Fibroblast of gingiva (primary cell): ENCODE results near the gene CPPED1.
"Not testable (repeated sequence)": the region's sequence is repeated elsewhere in the genome, so short reads cannot be mapped to it uniquely, and the experiment has no call there.

ENCODE experiments used
- DNase-seq: peaks from one replicate; pipeline ENCODE4 v3.0.0-alpha.2; 2011; ENCODE audit warnings: low read depth

The CPPED1 gene, protein sequence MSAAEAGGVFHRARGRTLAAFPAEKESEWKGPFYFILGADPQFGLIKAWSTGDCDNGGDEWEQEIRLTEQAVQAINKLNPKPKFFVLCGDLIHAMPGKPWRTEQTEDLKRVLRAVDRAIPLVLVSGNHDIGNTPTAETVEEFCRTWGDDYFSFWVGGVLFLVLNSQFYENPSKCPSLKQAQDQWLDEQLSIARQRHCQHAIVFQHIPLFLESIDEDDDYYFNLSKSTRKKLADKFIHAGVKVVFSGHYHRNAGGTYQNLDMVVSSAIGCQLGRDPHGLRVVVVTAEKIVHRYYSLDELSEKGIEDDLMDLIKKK

DNA sequence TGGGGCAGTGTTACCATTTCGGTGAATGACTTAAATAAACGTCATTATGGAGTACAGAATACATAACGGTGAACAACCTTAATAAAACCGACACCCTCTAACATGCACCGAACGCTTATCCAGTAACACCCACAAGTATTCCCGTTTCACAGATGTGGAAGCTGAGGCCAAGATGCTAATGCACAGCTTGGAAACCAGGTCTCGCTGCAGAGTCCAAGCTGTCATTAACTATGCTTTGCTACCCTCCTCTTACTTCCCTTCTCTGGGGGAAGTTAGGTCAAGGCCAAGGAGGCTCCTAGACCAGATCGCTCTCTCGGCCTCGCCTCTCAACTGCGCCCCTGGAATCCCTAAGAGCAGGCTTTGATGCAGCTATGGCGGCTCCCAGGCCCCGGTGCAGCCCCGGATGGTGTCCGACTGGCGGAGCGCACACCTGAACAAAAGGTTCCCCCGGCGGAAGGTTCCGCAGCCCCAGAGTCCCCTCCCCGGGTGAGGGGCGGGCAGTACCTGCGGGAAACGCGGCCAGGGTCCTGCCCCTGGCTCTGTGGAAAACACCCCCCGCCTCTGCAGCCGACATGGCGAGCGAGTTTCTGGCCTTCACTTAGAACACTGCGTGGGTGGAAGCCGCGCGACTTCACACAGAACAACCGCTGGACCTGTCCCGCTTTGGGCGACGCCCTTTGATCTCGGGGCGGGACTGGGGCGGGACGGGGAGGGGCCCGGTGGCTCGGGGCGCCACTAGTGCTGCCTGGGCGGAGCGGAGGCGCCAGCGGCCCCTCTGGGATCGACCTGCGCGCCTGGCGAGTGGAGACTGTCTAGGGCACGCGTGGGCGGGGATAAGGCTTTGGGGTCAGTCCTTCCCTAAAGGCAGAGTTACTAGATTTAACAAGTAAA, at the start of gene CPPED1:
Gene CPPED1, minus strand, starts transcription at position 685 of the 891 bp plus-strand sequence. Its CDS starts 111 bp downstream, at position 574.
- peak; percentile 96 for DNase-seq

DNA sequence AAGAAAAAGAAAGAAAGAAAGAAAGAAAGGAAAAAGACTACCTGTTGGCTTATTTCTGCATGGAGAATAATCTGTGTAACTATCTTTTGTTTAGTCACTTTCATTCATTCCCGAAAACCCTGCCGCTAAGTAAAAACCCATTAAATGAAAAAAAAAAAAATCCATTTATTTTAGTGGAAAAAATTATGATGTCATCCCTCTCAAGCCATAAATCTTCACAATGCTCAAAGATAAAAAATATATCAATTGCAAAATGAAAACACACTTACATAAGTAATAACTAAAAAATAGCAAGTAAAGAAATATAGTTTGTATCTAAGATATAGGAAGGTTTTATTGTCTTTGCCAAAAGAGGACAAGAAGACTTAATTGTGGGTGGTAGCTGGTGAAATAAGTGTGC, 46.5 kb upstream of the CPPED1 start:
- DNase-seq = no peak

DNA sequence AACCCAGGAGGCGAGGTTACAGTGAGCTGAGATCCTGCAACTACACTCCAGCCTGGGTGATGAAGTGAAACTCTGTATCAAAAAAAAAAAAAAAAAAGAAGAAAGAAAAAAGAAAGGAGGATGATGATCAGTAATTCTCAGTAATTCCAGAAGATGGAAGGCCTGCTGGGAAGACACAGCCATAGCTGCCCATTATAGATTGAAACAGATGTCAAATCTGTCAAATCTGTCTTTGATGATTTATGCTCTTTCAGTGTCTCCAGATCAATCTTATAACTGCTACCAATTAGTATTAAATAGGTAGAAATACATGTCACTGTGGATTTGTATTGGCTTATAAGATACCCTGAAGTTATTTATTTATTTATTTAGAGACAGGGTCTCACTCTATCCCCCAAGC, 42.9 kb upstream of the CPPED1 start:
- DNase-seq = no peak

DNA sequence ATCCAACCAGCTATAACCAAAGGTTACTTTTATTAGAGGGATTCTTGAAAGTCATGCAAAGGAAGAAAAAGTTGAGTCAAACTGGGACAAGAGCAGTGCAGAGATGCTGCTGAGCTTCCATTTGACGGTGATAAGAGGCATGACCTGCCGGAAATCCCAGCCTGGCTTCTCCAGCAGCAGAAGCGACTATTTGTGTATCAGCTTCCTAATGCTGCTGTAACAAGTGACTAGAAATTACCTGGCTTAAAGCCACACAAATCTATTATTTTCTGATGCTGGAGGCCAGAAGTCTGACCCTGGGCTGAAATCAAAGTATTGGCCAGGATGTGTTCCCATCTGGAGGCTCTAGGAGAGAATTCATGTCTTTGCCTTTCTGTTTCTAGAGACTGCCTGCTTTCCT, 41.6 kb upstream of the CPPED1 start:
- no peak for DNase-seq

DNA sequence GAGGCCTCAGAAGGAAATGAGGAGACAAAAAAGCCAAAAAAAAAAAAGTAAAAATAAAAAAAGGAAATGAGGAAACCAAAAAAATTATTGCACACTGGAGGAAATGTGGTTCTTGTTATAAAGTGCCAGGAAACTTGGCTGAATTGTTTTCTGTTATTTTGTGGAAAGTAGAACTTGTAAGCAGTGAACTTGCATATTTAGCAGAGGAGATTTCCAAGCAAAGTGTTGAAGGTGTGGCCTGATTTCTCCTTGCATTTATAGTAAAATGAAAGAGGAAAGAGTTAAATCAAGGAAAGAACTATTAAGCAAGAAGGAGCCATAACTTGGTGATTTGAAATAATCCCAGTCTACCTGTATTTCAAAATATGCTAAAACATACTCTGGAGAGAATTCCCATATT, 34.1 kb upstream of the CPPED1 start:
- no peak for DNase-seq

DNA sequence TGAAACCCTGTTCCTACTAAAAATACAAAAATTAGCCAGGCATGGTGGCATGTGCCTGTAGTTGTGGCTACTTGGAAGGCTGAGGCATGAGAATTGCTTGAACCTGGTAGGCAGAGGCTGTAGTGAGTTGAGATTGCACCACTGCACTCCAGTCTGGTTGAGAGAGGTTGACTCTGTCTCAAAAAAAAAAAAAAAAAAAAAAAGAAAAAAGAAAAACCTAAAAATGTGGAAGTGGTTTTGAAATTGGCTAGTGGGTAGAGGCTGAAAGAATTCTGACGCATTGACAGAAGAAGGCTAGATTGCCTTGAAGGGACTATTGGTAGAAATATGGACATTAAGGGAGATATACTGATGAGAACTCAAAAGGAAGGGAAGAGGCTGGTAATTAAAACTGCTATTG, 33.6 kb upstream of the CPPED1 start:
- DNase-seq = no peak

DNA sequence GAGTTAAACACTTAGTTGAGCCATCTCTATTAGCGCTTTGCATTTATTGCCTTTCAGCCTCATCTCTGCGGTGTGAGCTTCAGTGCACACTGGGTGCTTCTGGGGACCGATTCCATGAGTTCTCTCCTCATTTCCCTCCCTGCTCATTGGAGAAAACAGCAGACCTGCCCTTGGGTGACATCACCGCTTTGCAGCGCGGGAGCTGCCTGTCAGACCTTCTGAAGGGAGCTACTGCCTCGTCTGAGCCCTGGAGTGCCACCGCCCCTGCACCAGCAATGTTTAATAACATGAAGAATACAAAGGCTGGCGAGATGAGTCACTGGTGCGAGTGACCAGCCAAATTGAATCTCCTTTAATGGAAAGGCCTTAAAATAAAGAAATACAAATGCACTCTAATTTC, 30.2 kb upstream of the CPPED1 start:
- no peak for DNase-seq

DNA sequence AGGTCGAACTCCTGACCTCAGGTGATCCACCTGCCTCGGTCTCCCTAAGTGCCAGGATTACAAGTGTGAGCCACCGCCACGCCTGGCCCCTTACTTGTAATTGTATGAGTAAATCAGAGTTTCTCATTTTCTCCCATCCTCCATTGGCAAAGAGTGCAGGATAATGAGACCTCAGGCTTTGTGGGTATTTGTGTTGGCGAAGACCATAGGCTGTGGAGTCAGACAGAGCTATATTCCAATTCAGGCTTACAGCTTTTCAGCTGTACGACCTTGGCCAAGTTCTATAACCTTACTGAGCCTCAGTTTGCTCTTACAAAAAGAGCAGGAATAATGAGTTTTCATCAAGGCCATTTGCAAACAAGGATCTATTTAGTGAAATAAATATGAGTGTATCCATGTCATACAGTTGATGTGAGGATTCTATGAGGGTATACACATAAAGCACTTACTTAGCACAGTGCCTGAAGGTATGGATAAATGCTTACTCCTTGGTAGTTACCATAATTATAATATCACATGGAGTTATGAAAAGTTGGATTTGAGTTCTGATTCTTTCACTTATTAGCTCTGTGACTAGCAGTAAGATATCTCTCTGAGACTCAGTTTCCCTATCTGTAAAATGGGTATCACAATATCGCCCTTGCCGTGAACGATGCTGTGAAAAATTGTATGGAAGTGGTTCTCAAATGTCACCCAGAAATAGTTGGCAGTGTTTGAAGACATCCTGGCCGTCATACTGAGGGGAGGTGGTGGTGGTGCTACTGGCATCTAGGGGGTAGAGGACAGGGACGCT, 25.6 kb upstream of the CPPED1 start:
- DNase-seq = no peak

DNA sequence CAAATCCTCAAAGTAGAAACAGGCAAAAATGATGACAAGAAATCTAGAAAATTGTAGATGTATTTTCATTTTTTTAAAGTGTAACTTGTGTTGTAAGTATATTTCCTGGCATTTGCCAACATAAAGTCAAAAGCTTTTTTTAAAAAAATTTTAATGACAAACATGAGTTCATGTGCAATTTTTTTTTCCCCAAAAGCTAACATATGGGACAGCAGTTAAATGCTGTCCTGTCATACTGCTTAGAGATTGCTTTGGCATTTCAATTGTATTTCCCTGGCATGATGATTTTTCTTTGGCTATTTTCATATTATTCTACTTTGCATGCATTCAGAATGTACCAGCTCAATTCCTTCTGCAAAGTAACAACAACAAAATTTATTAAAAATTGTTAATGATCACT, 24.5 kb upstream of the CPPED1 start:
- DNase-seq = no peak

DNA sequence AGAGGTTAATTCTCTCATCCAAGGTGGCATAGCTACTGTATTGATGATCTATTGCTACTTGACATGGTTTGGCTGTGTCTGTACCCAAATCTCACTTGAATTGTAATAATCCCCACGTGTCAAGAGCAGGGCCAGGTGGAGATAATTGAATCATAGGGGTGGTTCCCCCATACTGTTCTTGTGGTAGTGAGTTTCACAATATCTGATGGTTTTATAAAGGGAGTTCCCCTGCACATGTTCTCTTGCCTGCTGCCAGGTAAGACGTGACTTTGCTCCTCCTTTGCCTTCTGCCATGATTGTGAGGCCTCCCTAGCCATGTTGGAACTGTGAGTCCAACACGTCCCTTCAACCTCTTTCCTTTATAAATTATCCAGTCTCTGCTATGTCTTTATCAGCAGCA, 22.9 kb upstream of the CPPED1 start:
- no peak for DNase-seq

DNA sequence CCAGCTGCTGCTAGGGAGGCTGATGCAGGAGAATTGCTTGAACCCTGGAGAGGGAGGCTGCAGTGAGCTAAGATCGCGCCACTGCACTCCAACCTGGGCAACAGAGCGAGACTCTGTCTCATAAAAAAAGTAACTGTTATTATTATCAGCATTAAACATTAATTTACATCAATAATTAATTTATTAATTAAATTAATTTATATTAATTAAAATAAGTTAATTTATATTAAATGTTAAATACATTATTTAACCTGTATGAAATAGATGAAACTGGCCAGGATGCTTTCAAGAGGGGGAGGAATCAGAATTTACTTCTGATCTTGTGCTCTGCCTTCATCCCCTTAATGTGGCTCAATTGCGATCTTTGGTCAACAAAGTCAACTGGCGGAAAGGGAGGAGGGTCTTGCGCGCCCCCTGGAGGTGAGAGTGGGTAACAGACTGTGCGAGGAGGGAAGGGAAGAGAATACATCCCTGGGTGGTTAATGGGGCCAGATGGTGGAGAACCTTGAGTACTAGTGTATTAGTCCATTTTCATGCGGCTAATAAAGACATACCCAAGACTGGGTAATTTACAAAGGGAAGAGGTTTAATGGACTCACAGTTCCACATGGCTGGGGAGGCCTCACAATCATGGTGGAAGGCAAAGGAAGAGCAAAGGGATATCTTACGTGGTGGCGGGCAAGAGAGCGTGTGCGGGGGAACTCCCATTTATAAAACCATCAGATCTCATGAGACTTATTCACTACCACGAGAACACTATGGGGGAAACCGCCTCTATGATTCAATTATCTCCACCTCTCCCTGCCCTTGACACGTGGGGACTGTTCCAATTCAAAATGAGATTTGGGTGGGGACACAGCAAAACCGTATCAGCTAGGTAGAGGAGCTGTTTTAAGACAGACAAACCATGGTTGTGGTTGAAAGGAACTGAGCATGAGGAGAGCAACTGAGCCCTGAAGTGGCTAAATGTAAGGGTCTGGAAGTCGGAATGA, 15.7 kb upstream of the CPPED1 start:
- peak; percentile 40 for DNase-seq

DNA sequence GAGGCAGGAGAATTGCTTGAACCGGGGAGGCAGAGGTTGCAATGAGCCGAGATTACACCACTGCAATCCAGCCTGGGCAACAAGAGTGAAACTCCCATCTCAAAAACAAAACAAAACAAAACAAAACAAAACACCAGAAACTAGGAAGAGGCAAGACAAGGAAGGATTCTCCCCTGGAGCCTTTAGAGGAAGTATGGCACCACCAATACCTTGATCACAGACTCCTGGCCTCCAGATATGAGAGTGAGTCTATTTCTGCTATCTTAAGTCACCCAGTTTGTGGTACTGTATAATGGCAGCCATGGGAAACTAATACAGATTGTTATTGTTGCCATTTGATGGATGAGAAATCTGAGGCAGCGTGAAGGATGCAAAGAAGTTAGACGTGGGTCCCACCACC, 14.6 kb upstream of the CPPED1 start:
- no peak for DNase-seq

DNA sequence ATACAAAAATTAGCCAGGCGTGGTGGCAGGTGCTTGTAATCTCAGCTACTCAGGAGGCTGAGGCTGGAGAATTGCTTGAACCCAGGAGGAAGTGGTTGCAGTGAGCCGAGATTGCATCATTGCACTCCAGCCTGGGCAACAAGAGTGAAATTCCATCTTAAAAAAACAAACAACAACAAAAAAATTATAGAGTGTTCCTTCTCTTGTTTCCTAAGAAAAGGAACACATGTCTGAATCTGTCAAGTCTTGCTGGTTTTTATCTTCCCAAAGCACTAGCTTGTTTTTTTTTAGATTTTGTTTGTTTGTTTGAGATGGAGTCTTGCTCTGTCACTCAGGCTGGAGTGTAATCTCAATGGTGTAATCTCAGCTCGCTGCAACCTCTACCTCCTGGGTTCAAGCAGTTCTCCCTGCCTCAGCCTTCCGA, 13.1 kb upstream of the CPPED1 start:
- peak; percentile 65 for DNase-seq

DNA sequence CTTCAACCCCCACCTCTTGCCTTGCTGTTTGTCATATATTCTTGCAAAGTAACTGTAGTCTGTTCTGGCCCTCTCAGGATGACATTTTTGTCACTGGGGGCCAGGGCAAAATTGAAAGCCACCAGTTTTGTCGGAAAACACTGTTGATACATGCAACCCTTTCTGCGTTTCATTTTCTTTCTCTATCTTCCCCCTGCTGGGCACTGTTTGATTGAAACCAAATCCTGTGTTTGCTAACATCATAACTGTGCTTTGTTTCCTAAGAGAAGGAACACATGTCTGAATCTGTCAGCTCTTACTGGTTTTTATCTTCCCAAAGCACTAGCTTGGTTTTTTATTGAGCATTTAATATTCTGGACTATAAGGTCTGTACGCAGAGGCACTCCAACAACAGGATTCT, 11.7 kb upstream of the CPPED1 start:
- DNase-seq = peak; percentile 44

DNA sequence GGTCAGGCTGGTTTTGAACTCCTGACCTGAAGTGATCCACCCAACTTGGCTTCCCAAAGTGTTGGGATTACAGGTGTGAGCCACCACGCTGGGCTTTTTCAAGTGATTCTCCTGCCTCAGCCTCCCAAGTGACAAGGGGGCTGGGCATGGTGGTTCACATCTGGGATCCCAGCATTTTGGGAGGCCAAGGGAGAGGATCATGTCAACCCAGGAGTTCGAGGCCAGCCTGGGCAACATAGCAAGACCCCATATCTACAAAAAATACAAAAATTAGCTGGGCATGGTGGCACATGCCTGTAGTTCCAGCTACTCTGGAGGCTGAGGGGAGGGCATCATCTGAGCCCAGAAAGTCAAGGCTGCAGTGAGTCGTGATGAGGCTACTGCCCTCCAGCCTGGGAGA, 10.0 kb upstream of the CPPED1 start:
- not testable (repeated sequence) for DNase-seq

DNA sequence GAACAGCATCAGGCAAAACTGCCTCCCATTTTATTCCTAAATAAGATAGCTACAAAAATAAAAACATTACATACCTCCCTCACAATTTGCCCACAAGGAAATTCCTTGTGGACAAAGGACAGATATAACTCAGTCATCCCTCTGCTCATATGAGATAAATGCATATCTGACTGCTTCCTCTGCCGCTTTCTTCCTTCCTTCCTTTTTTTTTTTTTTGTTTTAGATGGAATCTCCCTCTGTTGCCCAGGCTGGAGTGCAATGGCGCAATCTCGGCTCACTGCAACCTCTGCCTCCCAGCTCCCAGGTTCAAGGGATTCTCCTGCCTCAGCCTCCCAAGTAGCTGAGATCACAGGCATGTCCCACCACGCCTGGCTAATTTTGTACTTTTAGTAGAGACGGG, 9.6 kb upstream of the CPPED1 start:
- not testable (repeated sequence) for DNase-seq

DNA sequence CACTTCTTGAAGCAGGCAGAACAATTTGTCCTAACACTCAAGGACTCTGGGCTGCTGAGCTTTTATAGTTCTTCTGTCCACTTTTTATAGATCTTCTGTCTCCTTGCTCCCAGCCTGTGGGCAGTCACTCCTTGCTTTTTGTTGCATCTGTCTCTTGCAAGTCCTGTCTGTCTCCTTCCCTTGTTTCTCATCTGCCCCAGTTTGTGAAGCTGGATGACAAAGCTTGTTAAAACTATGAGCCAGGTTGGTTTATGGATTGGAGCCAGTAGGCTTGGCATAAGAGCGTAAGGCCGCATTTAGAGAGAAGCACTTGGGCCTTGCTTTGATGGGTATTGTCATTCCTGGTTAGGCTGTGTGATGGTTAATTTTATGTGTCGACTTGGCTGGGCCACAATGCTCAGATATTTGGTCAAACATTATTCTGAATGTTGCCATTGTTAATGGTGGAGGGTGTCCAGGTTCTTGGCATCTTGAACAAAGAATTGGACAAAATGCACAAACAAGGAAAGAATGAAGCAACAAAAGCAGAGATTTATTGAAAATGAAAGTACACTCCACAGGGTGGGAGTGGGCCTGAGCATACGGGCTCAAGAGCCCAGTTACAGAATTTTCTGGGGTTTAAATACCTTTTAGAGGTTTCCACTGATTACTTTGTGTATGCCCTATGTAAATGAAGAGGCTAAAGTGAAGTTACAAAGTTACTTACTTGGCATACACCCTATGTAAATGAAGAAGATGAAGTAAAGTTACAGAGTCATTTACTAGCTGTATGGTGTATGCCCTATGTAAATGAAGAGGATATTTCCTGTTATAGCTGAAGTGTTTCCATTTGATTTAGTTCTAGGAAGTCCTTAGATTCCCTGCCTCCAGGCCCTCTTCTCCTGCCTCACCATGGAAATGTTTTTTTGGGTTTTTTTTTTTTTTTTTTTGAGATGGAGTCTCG, 8.0 kb upstream of the CPPED1 start:
- DNase-seq = no peak

DNA sequence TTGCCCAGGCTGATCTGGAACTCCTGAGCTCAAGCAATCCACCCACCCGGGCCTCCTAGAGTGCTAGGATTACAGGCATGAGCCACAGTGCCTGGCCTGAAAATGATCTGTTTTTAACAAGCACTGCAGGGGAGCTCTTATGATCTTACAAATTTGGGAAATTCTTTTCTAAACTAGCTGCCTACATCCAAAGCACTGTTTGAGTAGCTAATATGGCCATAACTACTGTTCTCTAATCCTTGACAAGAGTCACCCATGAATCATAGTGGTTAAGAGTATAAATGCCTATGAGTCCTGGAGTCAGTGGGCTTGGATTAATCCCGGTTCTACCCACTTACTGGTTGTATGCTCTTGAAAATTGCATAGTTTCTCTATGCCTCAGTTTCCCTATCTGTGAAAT, 1.4 kb upstream of the CPPED1 start:
- no peak for DNase-seq

DNA sequence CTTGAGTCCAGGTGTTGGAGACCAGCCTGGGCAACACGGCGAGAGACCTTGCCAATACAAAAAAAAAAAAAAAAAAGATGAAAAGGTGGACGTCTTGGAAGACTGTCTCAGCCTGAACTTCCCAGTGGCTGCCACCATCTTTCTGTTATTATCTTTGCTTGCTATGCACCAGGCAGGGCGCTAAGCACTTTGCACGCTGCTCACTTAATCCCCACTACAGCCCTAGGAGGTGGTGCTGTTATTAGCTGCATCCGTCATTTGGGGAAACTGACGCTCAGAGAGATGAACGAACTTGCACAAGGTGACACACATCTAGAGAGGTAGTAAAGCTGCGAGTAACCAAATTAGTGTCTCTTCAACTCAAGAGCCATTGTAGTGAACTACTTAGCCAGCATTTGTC, 708 bp upstream of the CPPED1 start:
- DNase-seq = no peak

DNA sequence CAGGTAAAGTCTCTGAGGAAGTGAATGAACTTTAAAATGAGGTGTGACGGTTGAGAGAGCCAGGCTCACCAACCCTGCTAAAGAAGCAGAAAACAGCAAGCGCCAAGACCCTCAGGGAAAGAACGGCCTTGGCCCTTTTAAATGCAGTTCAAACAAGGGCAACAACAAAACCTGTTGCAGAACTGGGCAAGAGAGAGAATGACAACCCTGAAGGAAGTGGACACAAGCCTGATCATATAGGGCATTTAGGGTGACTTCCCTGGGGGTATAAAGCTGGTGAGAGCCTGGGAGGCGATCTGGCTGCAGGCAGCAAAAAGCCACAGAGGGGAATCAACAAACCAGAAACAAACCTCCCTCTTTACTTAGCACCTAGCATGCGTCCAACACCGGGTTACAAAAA, 1.0 kb downstream of the CPPED1 start:
- no peak for DNase-seq
